Measurements from ENCODE around the gene GRIFIN.

GRIFIN gene

DNA sequence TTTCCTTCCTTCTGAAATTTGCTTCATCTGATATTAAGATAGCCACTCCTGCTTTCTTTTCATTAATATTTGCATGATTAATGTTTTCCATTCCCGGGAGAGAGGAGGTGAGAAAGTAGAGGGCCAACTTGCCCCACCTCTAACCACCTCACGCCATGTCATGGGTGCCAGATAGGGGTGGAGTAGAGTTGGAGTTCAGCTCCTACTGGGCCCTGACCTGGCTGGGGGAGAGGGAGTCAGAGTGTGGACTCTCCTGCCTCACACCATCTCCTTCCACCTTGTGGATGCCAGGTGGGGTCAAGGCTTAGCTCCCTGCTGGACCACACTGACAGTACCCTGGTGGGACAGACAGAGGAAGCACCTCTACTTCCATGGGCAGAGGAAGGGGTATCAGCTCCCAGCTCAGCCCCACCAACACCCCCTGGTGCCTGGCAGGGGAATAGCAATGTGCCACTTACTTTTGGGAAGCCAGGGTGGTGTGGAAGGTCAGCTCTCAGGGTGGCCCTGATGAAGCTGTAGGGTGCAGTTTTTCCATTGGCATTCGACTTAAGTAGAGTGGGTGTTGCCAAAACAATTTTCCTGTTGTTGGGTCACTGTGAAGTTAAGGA, 44.8 kb downstream of the GRIFIN start:
- DNase-seq: peak; percentile 56

DNA sequence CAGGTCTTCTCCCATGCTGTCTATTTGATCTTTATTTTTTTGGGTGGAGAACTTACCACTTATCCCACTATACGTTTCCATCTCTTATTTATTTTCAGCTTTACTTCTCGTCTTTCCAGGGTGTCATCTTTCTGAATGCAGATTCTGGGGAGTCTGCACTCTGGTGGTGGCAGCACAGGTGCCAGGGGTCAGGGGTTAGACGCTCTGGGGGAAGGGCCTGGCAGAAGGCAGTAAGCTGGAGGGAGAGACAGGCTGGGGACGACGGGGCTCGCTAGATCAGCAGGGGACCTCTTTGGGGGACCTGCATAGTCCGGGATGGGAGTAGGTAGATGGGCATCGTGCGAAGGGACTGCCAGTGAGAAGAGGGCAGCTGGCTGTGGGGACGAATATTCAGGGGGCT, 50.4 kb downstream of the GRIFIN start:
- peak; percentile 88 for DNase-seq

Measured in DMS53 (cell line).